Skeletal muscle cell (primary cell): ENCODE measurements around the gene TSACC.
"Not testable (repeated sequence)": the region's sequence is repeated elsewhere in the genome, so short reads cannot be mapped to it uniquely, and the experiment has no call there.

Experiments
- DNase-seq: peaks from one replicate; pipeline ENCODE4 v3.0.0-alpha.2; 2010; ENCODE audit warnings: low read depth
- H3K4me3 ChIP-seq: 2 replicates; pipeline ENCODE4 v1.5.1; 2011; ENCODE audit warnings: low read depth, mild to moderate bottlenecking, control low read depth, low read length, moderate library complexity

Gene TSACC

DNA sequence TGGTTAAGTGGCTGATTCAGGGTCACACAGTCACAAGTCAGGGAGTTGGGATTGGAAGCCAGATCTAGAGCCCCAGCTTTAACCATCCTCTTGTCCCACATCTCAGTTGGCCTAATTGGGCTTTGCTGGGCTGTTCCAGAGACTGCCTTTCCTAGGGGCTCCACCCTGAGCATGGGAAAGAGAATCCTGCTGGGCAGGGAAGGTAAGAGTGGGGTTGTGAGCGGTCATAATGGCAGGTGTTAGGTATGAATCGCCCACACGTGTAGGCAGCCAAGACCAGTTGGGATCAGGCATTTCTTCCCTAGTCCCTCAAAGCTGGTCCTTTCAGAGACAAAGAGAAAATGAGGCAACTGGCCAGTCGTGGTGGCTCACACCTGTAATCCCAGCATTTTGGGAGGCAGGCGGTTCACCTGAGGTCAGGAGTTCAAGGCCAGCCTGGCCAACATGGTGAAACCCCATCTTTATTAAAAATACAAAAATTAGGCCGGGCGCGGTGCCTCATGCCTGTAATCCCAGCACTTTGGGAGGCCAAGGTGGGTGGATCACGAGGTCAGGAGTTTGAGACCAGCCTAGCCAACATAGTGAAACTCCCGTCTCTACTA lies 31.5 kb downstream of the TSACC start:
- H3K4me3 ChIP-seq, DNase-seq: not testable (repeated sequence)

DNA sequence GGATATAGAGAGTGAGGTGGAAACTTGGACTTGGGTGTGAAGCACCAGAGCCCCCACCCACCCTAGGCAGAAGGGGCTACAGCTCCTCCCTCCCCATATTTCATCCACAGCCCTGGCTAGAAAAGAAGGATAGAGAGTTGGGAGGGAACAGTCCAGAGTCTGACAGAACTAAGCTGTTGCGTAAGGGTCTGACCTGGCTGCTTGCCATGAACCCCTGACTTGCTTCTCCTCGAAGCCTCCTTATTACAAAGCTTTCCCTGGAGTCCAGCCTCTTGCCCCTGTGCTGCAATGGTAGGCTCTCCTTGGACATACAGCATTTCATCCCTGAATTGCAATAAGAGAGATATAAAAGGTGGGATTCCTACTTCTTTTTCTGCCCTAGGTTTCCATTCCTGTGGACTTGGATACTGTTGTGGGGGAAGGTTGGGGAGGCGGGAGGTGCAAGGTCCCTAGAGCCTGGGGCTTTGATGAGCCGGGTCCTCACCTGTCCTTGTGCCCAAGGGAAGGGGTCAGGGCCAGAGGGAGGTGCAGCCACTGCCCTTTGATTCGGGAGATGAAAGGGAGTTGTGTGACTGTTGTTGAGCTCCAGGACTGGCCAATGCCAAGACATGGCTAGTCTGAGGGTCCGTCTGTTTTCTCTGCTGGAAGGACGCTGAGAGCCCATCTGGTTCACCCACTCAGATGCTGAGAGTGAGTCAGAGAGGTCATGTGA lies 33.4 kb downstream of the TSACC start:
- no peak overlapping the region for H3K4me3 ChIP-seq
- peak; percentile 63 for DNase-seq

DNA sequence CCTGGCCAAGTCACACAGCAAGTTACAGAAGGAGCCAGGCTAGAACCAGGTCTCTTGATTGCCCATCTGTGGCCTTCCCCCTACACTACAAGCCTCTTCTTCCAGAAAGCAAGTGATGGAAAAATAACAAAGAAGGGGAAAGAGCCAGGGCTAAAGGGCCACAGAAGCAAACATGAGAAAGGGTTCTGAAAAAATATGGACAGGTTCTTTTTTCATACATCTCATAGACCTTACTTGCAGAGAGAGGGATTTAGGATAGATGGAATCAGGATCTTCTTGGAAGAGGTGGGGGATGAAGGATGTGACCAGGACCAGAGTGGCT lies 33.9 kb downstream of the TSACC start:
- DNase-seq = no peak

DNA sequence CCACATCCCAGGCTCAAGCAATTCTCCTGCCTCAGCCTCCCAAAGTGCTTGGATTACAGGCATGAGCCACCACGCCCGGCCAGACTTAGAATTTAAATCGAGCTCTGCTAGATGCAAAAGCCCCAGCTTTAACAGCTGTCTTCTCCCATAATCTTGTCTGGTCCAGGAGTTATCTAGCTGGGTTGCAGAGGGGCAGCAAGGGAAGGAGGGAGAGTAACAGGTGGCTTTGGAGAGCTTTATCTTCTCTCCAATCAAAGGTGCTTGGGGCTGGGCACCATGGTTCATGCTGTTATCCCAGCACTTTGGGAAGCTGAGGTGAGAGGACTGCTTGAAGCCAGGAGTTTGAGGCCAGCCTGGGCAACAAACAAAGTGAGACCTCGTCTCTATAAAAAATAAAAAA lies 34.5 kb downstream of the TSACC start:
- no peak for DNase-seq
- H3K4me3 ChIP-seq = no peak overlapping the region

More for the DNA sequence above, 33.9 kb downstream of the TSACC start:
- H3K4me3 ChIP-seq = no peak overlapping the region

DNA sequence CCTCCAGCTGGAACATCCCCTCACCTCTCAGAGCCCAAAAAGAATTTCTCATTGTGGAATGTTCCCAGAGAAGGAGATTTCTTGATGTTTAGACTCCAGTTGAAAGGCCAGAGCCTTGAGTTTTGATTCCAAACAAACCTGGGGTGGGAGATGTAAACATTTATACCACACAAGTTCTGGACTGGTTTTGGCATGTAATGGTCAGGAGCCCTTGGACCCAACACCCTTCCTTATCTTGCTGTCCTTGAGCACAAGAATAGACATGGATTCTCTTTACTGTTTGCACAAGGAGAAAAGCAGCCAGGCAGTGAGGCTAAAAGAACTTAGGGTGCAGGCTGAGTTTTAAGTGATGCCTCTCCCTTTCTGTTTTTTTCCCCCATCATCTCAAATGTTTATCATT lies 35.2 kb downstream of the TSACC start:
- DNase-seq = no peak
- no peak overlapping the region for H3K4me3 ChIP-seq

DNA sequence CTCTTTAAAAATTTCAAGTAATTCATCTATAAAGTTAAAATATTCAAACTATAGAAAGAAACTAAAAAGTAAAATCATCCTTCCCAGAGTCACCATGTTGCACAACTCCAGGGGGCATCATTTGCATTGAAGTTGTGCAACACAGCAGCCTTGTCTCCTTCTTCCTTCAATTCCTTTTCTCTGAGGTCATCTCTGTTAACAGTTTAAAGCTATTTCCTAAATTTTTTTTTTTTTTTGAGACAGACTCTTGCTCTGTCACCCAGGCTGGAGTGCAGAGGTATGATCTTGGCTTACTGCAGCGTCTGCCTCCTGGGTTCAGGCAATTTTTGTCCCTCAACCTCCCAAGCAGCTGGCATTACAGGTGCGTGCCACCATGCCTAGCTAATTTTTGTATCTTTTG lies 37.8 kb downstream of the TSACC start:
- DNase-seq = no peak
- H3K4me3 ChIP-seq = no peak overlapping the region

DNA sequence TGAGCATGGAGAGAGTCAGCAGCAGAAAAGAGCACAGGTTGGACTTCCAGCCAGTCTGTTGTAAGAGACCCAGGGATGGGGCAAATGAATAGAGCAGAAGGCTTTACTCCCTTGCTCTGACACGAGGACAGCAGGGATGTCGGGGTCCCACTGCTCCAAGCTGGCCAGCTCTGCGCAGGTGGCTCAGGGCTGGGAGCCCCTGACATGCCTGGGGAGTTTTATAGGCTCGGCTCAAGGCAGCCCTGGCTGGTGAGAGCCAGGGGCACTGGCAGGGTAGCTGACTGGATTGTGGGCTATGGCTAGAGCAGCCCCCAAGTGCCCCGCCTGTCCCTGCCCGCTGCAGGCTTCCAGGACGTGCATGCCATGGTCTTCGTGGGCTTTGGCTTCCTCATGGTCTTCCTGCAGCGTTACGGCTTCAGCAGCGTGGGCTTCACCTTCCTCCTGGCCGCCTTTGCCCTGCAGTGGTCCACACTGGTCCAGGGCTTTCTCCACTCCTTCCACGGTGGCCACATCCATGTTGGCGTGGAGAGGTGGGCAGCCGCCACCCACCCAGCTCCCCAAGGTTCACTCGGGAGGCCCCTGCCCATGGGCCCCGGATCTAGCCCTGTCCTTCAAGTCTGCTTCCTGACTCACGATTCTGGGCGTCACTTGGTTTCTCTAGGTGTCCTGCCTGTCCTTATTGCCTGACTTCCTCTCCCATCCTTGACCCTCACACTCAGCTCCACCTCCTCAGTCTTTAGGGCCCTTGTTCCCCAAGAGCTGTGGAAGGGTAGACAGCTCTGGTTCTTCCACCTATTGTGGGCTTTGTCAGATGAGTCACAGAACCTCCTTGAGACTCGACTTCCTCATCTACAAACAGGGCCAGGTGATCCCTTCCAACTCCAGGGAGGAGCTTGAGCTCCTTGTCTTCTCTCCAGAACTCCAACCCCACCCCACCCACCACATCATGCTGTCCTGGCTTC lies 38.9 kb downstream of the TSACC start:
- no peak overlapping the region for H3K4me3 ChIP-seq
- no peak for DNase-seq

DNA sequence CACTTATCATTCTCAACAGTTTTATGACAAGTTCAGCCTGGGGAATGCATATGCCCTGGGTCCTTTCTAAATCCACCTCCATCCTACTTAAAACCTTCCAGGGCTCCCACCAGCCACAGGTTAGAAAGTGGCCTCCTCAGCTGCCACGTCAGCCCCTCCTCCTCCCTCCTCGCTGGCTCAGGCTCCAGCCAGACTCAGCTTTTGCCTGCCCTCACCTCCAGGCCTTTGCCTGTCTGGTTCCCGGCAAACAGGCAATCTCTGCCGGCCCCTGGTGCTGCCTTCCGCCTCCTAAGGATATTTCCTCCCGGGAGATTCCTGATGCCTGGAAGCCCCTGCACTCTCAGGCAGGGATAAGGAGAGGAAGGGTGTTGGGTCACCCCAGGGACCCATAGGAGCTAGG lies 40.2 kb downstream of the TSACC start:
- no peak overlapping the region for H3K4me3 ChIP-seq
- DNase-seq = no peak

DNA sequence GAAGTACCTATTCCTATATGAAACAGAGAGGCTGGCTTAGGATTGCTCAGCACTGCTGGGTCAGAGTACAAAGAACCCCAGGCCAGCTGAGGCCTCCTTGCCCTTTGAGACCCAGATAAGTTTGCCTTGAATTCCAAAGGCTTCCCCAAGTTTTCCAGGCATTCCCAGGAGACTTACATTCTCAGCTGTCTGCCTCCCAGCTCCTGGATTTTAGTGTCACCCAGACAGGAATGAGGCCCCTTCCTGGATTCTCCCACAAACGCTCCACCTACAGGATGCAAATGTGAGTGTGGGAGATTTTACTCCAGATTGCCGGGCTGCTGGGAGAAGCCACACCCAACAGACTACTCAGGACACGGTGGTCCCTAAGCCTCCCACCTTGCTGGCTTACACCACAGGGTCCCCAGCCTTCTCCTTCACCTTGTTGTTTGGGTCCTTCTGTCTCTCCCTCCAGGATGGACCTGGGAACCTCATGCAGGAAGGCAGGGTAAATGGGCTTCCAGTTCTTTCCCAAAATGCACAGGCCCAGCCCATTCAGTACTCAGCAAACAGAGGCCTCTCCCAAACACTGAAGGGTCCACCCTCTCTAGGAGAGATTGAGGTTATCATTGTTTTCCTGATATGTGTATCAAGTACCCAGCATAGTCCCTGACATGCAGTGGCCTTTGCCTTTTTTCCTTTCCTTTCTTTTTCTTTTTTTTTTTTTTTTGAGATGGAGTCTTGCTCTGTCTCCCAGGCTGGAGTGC lies 41.3 kb downstream of the TSACC start:
- no peak overlapping the region for H3K4me3 ChIP-seq
- no peak for DNase-seq

DNA sequence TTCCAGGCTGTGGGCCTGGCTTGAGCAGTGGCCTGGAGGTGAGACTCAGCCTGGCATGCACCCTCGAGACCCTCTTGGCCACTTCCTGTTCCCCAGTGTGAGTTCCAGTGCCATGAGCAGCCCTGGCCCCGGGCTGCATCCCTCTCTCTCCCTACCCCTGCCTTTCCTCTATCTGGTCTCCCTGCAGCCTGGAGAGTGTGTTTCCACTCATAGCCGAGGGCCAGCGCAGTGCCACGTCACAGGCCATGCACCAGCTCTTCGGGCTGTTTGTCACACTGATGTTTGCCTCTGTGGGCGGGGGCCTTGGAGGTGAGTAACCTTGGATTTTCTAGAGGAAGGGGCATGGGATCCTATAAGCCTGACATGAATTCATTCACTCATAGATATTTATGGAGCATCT lies 44.2 kb downstream of the TSACC start:
- H3K4me3 ChIP-seq = no peak overlapping the region
- DNase-seq = no peak

DNA sequence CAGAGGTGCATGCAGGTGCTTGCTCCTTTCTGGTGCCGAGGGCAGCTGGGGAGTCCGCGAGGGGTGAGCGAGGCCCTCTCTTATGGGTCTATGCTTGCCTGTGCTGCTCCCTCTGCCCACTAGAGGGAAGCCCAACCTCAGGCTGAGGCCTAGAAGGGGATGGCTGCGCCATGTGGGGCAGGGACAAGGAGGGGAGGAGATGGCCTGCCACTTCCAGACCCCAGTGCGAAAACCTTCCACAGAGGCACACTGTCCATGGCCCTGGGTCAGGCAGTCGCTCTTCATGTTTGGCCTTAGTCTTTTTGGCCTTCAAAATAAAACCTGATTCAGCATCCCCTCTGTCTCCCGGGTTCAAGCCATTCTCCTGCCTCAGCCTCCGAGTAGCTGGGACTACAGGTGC lies 44.7 kb downstream of the TSACC start:
- no peak overlapping the region for H3K4me3 ChIP-seq
- DNase-seq = no peak

DNA sequence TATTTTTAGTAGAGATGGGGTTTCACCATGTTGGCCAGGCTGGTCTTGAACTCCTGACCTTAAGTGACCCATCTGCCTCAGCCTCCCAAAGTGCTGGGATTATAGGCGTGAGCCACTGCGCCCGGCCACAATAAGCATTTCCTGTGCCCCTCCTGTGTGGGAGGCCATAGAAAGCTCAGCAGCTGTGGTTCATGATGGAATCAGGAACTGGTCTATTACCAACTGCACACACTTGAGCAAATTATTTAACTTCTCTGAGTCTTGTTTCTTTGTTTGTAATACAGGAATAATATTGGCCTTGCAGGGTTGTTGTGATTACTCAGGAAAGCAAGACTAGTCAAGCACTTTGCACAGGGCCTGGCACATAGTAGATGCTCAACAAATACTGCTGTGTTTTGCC lies 45.7 kb downstream of the TSACC start:
- H3K4me3 ChIP-seq = no peak overlapping the region
- DNase-seq = no peak

DNA sequence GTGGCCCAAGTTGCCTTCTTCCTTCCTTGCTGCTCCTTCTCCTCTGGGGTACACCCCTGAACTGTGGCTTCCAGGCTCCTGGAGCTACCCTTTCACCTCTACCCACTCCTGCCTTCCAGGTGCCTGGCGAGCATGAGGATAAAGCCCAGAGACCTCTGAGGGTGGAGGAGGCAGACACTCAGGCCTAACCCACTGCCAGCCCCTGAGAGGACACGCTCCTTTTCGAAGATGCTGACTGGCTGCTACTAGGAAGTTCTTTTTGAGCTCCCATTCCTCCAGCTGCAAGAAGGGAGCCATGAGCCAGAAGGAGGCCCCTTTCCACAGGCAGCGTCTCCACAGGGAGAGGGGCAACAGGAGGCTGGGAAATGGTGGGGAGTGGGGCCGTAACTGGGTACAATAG lies 46.3 kb downstream of the TSACC start:
- H3K4me3 ChIP-seq = no peak overlapping the region
- DNase-seq = no peak

DNA sequence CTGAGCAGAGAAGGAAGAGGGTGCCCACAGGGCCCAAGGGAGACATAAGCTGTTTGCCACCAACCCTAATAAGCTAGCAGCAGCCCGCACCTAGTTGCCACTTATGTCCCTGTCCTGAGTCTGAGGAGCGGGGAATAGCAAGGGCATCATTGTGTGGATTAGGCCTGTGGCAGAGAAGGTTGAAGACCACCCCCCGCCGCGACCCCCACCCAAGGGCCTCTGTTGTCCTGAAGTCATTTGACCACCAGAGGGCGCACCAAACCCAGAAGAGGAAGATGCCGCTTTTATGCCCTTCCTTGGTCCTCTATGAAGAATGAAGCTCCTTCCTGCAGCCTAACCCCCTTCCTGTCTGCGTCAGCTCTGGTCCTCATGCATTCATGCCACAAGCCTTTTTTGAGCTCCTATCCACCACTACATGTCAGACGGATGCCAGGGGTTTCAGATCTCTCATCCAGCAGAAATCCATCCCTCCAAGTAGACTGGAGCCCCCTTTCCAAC lies 47.3 kb downstream of the TSACC start:
- no peak for DNase-seq
- H3K4me3 ChIP-seq = no peak overlapping the region

DNA sequence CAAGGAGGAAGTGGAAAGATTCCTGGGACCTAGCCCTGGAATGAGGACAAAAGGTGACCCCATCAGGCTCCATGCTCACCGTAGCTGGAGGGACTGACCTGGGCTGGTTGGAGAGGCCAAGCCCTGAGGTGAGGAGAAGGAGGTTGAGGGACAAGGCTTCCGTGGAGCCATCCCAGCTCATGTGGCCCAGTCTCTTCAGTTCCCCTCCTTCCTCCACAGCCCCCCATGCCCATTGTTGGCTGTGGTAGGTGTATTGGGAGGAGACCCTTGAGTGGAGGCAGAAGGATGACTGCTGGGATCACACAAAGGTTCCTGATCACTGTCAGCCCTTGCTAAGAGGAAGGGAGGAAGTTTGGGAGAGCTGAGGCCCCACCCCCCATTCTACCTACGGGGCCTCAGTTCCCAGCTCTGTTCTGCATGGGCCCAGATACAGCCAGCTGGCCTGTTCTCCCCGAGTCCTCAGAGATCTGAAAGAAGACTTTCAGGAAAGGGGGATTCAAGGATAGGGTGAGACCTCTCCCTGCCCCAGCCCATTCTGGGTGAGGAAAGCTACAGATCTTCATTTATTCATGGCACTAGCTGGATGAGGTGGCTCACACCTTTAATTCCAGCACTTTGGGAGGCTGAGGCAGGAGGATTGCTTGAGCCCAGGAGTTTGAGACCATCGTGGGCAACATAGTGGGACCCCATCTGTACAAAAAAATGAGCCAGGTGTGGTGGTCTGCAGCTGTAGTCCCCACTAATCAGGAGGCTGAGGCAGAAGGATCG lies 48.0 kb downstream of the TSACC start:
- no peak for DNase-seq
- no peak overlapping the region for H3K4me3 ChIP-seq

DNA sequence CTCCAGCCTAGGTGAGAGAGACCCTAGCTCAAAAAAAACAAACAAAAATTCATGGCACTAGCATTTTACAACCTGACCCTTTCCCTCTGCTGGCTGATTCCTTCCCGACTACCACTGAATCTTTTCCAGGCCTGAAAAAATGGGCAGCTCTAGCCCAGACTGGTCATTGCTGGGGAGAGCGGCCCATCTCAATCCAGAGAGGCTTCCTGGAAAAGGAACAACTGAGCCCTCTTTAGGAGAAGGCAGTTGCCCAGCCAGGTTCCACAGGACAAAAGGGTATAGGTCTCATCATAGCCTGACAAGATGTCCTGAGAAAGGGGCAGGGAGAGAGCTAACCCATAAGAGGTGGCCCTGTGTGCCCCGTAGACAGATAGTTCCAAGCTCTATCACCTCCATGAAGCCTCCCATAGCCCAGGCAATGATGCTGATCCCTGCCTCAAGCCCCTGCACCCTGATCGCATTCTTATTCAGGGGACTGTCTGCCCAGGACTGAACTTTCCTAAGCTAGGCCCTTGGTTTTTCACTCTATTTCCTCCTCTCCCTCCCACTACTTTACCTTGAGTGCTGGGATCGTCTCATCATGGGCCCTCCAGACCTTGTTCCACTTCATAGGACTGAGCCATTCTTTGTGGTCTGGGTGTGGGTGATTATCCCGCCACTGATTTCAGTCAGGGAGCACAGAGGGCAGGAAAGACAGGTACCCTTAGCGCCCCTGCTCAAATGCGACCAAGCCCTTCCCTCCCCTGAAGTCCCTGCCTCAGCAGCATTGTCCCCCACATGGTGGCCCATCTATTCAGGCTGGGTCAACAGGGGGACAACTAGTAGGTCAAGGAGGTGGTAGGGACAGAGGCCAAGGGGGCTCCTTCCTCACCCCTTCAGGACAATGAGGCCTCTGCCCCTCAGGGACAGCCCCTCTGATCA lies 48.9 kb downstream of the TSACC start:
- DNase-seq = no peak
- no peak overlapping the region for H3K4me3 ChIP-seq

DNA sequence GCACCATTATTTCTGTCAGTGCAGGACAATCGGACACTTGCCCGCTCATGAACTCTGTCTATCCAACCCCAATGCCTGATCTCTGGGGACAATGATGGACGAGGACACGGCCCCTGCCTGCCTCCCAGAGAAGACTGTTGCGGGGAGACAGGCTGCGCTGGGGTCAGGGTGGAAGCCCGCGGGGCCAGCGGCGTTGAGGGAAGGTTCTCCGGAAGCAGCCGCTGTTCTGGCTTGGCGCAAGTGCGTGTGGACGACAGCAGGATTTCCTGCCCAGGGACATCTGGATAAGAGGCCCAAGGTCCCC lies 49.5 kb downstream of the TSACC start:
- no peak for DNase-seq
- H3K4me3 ChIP-seq = no peak overlapping the region
